ENCODE results near the gene PRXL2C.
A peak's percentile ranks its signal among the peaks of the same experiment; 100 is the strongest.

GRCh38 chr9:96596601-96597111 is 58.5 kb downstream of the PRXL2C start:
- TF ChIP-seq HDAC6 (IDR thresholded peaks at IDR 0.05; ENCODE audit: low read depth, low read length): no peak
- no peak for TF ChIP-seq CERS6 (CRISPR knock-in tag; IDR thresholded peaks at IDR 0.05)
- TF ChIP-seq CREB1 (IDR thresholded peaks at IDR 0.05): no peak
- TF ChIP-seq CREB1 (CRISPR knock-in tag; IDR thresholded peaks at IDR 0.05): no peak
- TF ChIP-seq POLR2AphosphoS5 (IDR thresholded peaks at IDR 0.05; ENCODE audit: low read depth, low read length): no peak
- TF ChIP-seq ZBTB33 (CRISPR knock-in tag; IDR thresholded peaks at IDR 0.05): no peak
- TF ChIP-seq CTCF (CRISPR knock-in tag; IDR thresholded peaks at IDR 0.05): peak; percentile 32
- no peak for TF ChIP-seq PREB (CRISPR knock-in tag; IDR thresholded peaks at IDR 0.05)
- no peak for TF ChIP-seq ZNF24 (IDR thresholded peaks at IDR 0.05)
- no peak for TF ChIP-seq POLR2A (IDR thresholded peaks at IDR 0.05; ENCODE audit: insufficient read depth in 1 of 2, low read depth in 2 of 2, low read length in 2 of 2)
- no peak for TF ChIP-seq HDAC2 (CRISPR knock-in tag; IDR thresholded peaks at IDR 0.05)
- no peak for TF ChIP-seq ZNF274 (CRISPR knock-in tag; IDR thresholded peaks at IDR 0.05)
- TF ChIP-seq TAF1 (CRISPR knock-in tag; IDR thresholded peaks at IDR 0.05): no peak
